HG03439 (cell line): Measurements from ENCODE around the gene SH3BP1.

Experiments used
- ATAC-seq: cut with Tn5 transposase; IDR thresholded peaks from one replicate; pipeline ENCODE4 v1.9.1; 2021; ENCODE audit warnings: mild to moderate bottlenecking, moderate library complexity; ENCODE audit not compliant: unreplicated experiment

The SH3BP1 gene

DNA sequence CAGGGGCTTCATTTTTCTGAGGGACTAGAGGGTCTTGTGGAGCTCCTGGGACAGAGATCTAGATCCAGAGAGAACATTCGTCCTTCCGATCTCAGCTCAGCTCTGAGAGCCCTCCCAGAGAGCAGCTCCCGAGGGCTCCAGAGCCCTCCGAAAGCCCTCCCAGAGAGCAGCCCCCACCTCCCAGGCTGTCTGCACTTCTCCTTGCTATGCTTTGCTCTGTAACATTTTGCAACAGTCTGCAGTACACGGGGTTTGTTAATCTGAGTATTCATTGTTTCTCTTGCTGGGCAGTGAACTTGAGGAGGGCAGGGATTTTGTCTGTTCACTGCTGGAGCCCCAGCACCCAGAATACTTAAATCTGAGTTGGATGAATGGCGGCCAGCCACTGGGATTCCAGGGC is 28.3 kb upstream of the SH3BP1 start:
- no peak for ATAC-seq

DNA sequence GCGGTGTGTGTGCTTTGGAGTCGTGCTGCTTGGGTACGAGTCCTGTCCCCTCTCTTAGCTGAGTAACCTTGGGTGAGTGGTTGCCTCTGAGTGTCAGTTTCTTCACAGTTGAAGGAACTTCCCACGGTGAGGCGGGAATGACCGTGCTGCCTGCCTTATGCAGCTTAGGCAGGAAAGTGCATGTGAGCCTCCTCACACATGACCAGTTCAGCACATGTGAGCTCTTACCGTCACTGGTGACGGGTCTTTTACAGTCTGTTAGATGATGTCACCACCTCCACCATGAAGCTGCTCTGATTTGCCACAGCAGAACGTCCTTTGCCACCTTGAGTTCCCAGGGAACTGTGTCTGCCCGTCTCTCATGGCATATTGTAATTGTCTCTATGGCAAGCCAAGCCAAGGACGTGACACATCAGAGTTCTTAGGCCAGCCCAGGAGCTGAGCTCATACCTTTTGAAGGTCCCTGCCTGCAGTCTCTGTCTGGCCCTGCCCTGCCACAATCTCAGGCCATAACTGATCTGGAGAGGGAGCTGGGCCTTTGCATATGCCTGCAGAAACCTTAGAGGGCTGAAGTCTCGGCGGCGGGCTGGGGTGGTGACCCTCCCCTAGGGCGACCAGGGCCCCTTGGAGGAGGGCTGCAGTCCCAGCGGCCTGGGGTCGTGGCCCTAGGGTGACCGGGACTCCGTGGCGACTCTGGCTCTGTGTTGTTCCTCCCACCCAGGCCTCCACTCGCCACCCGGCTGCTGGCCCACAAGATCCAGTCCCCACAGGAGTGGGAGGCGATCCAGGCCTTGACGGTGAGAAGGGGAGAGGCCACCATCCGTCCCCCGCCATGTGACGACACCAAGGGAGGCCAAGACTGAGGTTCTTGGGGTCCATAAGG is 23.0 kb upstream of the SH3BP1 start:
- ATAC-seq, result no peak

DNA sequence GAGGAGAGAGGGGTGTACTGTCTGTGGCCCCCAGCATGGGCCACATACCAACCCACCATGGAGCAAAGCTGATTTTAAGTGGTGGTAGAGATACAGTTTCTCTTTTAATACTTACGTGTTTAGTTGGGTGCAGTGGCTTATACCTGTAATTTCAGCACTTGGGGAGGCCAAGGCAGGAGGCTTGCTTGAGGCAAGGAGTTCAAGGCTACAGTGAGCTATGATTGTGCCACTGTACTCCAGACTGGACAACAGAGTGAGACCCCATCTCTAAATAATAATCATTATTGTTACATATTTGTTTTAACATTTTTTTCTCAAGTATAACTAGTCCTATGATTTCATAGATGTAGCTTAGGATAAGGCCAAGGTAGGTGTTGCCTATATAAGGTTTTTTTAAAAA is 22.0 kb upstream of the SH3BP1 start:
- no peak for ATAC-seq

DNA sequence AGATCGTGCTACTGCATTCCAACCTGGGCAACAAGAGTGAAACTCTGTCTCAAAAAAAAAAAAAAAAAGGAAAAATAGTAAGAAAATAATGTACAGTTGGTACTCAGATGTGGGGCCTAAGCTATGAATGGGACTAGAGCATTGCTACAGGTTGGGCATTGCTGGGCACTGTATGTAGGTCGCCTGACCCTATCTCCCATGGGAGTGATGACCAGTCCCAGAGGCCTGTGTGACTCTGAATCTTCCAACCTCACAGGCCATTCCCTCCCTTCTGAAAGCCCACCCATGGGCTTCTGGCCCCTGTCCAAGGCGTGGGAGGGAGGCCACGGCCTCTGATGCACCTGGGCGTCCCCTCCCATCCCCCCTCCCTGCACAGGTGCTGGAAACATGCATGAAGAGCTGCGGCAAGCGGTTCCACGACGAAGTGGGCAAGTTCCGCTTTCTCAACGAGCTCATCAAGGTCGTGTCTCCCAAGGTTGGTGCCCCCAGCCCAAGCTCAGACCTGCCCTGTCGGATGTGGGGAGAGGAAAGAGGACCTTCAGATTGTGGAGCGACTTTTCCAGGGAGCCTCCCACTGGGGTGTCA is 21.3 kb upstream of the SH3BP1 start:
- no peak for ATAC-seq

DNA sequence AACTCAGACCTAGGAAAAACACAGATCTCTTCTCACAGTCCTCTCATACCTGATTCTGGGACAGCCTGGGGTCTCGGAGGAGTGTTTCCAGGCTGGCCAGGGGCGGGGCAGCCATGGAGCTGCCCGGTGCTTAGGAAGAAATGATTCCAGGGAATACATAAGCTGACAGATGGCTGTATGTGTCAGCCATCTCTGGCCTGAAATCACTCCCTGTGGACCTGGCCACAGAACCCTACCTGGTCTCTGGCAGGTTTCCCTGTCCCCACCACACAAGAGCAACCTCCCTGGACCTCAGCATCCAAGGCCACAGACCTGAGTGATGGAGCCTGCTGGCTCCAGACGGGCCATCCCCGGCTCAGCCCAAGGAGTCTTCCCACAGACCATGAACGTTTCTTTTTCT is 20.8 kb upstream of the SH3BP1 start:
- no peak for ATAC-seq

DNA sequence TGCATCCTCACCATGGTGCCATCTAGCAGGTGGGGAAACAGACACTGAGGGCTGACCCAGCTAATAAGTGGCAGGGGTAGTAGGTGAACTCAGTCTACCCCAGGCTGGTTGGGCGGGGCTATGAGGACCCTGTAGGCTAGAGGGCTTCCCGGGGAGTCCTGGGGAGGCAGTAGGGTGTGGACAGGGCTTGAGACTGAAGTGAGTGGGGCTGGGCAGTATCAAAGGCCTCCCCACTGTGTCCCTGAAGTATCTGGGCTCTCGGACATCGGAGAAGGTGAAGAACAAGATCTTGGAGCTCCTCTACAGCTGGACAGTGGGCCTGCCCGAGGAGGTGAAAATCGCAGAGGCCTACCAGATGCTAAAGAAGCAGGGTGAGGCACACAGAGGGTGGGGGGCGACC is 19.5 kb upstream of the SH3BP1 start:
- no peak for ATAC-seq

DNA sequence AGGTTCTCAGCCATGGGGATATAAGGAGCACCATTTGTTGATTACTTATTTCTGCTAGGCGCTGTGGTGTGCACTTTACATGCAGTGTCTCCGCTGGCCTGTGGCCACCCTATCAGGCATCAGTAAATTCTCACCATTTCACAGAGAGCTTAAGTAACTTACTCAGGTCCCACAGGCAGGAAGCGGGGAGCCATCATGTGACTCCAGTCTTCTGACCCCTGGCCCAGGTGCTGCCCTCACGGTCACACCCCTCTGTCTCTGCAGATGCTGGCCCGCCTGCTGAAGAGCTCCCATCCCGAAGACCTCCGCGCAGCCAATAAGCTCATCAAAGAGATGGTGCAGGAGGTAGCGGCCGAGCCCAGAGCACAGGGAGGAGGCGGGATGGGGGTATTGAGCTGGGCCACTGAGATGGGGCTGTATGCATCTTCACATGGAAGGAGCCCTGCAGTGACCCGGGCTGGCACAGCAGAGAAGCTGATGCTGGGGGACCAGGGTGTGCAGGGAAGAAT is 18.1 kb upstream of the SH3BP1 start:
- ATAC-seq, result no peak

DNA sequence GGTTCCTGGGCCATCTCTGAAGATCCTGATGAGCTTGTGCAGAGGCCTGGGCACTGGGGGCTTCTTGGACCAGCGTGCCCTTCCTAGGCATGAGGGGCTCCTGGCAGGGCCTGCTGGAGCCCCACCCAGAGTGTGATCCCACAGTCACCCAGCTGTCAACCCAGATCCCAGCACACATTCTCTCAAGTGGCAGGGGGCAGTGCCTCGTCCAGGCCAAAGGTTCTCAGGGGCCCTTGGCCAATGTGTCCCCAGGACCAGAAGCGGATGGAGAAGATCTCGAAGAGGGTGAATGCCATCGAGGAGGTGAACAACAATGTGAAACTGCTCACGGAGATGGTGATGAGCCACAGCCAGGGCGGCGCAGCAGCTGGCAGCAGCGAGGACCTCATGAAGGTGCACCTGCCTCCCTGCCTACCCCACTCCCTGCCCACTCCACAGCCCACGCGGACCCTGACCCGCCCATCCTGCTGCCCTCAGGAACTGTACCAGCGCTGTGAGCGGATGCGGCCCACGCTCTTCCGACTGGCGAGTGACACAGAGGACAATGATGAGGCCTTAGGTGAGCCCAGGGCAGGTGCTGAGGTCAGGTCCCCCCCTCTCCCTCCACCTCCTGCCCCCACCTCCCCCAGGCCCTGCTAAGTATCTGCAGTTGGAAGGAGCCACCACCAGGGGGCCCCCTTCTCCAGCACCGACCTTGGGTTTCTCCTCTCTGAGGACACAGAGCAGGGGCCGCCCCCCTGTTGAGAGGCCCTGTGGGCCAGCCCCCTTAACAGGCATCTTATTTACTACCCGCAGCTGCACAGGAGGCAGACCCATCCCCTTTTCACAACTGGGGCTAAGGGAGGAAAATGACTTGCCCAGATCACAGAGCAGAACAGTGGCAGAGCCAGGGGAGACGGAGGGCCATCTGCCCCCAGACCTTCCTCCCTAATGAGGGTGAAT is 16.1 kb upstream of the SH3BP1 start:
- no peak for ATAC-seq

DNA sequence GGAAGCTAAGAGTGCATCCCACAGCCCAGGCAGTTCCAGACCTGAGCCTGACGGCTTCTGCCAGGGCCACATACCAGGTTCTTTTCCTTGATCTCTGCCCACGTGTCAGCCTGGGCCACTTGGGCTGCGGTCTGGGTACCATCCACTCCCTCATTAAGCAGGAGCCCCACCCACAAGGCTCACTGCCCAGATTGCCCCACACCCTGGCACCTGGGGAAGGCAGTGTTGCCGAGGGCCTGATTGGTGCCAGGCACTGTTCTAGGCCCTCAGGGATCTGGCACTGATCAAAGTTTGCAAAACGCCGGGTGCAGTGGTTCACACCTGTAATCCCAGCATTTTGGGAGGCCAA is 15.5 kb upstream of the SH3BP1 start:
- no peak for ATAC-seq

DNA sequence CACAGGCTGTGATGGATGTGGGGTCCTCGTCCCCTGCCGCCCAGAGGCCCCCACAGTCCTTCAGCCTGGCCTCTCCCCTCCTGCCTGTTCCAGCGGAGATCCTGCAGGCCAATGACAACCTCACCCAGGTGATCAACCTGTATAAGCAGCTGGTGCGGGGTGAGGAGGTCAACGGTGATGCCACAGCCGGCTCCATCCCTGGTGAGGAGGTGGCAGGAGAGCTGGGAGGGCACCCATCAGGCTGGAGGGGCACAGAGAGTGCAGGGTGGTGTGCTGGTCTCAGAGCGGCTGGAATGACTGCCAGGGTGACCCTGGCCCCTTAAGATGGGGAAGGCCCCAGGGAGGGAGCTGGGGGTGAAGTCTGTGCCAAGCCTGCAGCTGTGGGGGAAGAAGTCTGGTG is 14.6 kb upstream of the SH3BP1 start:
- ATAC-seq, result no peak

DNA sequence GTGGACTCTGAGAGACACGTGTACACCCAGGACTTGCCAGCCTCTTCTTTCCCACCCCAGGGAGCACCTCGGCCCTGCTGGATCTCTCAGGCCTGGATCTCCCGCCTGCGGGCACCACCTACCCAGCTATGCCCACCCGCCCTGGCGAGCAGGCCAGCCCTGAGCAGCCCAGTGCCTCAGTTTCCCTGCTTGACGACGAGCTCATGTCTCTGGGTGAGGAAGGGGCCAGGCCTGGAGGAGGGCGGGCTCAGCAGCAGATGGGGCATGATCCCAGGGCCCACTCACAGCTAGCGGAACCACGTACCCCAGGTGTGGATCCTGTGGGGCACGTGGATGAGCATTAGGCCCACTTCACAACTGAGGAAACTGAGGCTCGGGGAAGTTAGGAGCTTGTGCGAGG is 13.7 kb upstream of the SH3BP1 start:
- ATAC-seq, result no peak

DNA sequence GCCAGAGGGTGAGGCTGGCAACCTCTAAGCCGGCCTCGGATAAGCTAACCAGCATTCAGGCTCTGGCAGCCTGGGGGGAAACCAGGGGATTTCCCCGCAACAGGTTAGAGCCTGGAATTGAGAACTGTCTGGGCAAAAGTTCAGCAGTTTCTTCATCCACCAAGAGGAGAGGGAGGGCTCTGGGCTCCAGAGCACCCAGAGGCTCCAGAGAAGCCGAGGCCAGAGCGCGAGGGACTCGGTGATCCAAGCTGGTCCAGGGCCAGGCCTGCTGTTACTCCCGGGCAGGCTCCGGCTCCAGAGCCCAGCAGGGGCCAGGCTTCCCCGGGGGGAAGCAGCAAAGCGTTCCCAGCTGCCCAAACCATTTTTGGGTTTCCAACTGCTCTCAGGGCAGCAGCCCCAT is 13.3 kb upstream of the SH3BP1 start:
- ATAC-seq, result no peak

DNA sequence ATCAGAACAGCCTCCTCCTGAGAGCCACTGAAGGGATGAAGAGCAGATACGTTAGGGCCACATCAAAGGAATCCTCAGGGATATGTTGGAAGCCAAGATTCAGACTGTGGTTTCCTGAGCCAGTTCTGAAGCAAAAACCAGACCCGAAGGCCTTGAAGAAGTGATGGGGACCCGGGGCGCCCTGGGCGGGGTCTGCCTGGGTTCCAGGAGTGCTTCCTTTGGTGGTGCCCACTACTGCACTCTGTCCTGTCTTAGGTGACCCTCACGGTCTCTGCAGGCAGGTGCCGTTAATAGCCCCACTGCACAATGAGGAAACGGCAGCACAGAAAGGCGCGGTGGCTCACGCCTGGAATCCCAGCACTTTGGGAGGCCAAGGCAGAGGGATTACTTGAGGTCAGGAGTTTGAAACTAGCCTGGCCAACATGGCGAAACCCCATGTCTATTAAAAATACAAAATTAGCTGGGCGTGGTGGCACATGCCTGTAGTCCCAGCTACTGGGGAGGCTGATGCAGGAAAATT is 12.9 kb upstream of the SH3BP1 start:
- no peak for ATAC-seq

DNA sequence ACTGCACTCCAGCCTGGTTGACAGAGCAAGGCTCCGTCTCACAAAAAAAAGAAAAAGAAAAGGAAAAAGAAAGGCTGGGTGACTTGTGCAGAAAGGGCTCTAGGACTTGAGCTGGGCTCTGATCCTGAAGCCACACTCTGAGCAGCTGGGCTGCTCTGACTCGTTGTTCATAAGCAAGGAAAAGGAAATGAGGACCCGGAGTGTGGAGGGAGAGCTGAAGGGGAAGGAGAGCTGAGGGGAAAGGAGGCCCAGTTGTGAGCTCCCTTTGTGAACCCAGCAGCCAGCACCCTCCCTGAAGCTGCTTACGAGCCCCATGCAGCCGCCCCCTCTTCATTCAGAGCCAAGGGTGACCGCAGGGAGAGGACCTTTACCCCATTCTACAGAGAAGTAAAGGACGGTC is 12.3 kb upstream of the SH3BP1 start:
- ATAC-seq, result no peak

DNA sequence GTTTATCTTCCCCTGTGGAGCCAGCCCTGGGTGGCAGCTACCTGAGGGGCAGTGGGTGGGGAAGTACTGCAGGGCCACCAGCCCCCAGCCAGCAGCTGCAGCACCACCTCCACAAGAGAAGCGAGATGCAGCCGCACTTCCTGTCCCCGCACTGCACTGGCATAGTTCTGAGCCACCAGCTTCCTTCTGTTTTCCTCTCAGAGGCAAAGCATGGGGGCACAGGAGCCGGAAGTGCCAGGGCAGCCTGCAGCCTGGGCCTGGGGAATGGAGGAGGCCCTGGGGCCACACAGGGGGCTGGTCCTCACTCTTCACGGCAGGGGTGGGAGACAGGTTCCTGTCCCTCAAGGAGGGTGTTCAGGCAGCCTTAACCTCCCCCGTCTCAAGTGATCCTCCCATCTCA is 11.9 kb upstream of the SH3BP1 start:
- ATAC-seq, result no peak

DNA sequence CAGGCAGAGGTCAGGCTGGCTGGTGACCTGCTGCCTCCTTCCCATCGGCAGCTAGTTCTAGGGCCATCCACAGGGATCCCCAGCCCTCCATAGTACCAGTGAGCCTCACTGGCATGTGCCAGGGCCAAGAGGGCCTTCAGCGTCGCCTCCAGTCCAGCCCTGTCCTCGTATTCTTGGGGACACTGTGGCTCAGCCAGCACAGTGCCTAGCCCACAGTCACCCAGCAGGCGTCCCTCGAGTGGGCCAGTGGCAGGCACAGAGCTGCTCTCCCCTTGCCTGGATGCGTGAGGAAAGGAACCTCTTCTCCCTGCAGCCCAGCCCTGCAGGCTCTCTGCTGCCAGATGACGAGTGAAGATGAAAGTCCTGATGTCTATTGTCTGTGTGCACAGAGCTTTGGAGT is 10.6 kb upstream of the SH3BP1 start:
- ATAC-seq, result no peak

DNA sequence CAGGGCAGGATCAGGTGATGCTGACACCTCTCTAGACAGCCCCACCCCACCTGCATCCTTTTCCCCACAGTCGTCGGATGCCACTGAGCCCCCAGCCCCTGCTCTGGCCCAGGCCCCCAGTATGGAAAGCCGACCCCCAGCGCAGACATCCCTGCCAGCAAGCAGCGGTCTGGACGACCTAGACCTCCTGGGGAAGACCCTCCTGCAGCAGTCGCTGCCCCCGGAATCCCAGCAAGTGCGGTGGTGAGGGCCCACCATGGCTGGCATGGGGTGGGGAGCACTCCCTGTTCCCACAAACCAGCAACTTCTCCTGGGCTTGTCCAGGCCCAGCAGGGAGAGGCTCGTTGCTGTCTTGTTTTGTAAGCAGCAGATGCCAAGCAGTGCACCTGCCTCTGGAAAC is 9.5 kb upstream of the SH3BP1 start:
- no peak for ATAC-seq

DNA sequence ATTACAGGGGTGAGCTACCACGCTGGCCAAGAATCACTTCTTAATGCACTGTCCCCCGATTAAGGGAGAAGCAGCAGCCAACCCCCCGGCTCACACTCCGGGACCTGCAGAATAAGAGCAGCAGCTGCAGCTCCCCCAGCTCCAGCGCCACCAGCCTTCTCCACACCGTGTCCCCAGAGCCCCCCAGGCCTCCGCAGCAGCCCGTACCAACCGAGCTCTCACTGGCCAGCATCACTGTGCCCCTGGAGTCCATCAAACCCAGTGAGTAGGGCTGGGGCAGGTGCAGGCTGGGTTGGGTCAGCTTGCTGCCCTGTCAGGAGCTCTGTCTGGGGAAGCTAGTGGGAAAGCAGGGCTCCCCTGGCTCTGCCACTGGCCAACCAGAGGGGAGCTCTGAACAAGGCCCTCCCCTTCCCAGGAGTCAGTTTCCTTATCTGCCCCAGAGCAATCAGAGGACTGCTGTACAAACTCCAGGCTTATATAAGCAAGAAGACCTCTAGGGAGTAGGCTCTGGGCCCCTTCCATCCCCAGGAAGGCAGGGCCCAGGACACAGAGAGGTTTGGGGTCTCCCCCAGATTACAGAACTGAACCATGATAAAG is 8.5 kb upstream of the SH3BP1 start:
- ATAC-seq, result no peak

DNA sequence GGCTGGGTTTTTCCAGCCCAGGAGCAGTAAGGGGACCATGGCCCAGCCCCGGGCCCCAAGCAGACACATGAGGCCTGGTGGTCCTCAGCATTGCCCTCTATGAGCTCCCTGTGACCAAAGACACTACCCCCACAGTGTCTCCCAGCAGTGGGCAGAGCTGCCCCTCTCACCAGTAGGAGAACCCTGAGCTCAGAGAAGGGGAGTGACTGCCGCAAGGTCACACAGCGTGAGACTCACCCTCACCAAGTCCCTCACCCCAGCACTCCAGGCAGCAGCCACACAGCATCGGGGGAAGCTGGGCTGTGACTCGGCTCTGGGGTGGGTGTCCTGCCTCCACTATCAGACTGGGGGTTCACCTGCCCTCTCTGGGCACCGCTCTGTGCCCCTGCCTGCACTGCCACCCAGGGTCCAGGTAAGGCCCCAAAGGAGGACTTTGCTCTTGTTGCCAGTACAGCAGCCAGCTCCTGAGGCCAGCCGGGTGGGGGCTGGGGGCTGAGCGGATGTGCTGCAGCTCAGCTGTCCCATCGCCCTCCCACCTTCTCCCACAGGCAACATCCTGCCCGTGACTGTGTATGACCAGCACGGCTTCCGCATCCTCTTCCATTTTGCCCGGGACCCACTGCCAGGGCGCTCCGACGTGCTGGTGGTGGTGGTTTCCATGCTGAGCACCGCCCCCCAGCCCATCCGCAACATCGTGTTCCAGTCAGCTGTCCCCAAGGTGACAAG is 7.9 kb upstream of the SH3BP1 start:
- no peak for ATAC-seq
